ENCODE results near the gene LSM11. TPM values are rescaled to one million over a fixed set of nuclear protein-coding genes. Genes with fewer than 3 reads are reported as not detected.

LSM11 gene
- polyA plus RNA-seq, 1 of the 3 experiments (the other 2 are of a cell fraction) = 0.95 TPM

- Histone ChIP-seq H3K4me3 (ENCODE audit: low read depth in 2 of 2, low read length in 1 of 2) (peak overlapping the region; percentile 76 to 83; a peak in 3 of 4 replicates), H3K27ac (ENCODE audit: low read depth in 2 of 2, low read length in 1 of 2) (peak overlapping the region in 1 of 2 experiments; percentile 56; a peak in 2 of 4 replicates), H3K27me3 (ENCODE audit: insufficient read depth) (no peaks in the 10 kb centered on the region), H3K9ac (peak overlapping the region; percentile 73; the same call in 1 of the 2 replicates), H3K9me3 (no peaks in the 10 kb centered on the region), H3K4me1 (ENCODE audit: control insufficient read depth in 1 of 2, insufficient read depth in 2 of 2, low read depth in 1 of 2, low read length in 1 of 2) (peaks cover 12 to 18% of the 10 kb centered on the region in 2 experiments; a peak in 3 of 4 replicates), H3F3A (replicated peaks; ENCODE audit: insufficient read depth) (peaks cover 21% of the 10 kb centered on the region), H4K20me1 (ENCODE audit: insufficient read depth) (no peaks in the 10 kb centered on the region), H2AFZ (ENCODE audit: low read depth) (peak overlapping the region; percentile 74; the same call in 1 of the 2 replicates), H3K4me2 (peak overlapping the region; percentile 83), H3K36me3 (replicated peaks in 1 of 2; ENCODE audit: control insufficient read depth in 1 of 2, insufficient read depth in 2 of 2, low read length in 1 of 2) (peaks cover 0 to 1% of the 10 kb centered on the region in 2 experiments), H3K9me2 (no peaks in the 10 kb centered on the region), H3K79me2 (ENCODE audit: insufficient read depth) (peaks cover 52% of the 10 kb centered on the region; the same call in 1 of the 2 replicates)
- peak; percentile 62 for DNase-seq
- TF ChIP-seq YY1 (IDR thresholded peaks at IDR 0.05; ENCODE audit: low read depth) (no peak), USF1 (IDR thresholded peaks at IDR 0.05; ENCODE audit: borderline replicate concordance, low read depth) (no peak), CTCF (IDR thresholded peaks at IDR 0.05) (no peak), GATA2 (CRISPR knock-in tag; IDR thresholded peaks at IDR 0.05) (peak; percentile 42), RAD21 (IDR thresholded peaks at IDR 0.05; ENCODE audit: low read length) (no peak), IRF3 (IDR thresholded peaks at IDR 0.05; ENCODE audit: low read depth, low read length) (no peak), MEF2A (IDR thresholded peaks at IDR 0.05; ENCODE audit: borderline replicate concordance, low read depth) (no peak), REST (IDR thresholded peaks at IDR 0.05; ENCODE audit: low read depth, low read length) (no peak), RCOR1 (IDR thresholded peaks at IDR 0.05; ENCODE audit: low read length) (peak; percentile 74), TCF12 (IDR thresholded peaks at IDR 0.05) (peak; percentile 16; the same call in 1 of the 2 replicates), MXI1 (IDR thresholded peaks at IDR 0.05; ENCODE audit: low read depth, low read length) (no peak; the same call in 1 of the 2 replicates), PBX3 (IDR thresholded peaks at IDR 0.05) (no peak), FOXJ3 (CRISPR knock-in tag; IDR thresholded peaks at IDR 0.05) (no peak), EP300 (IDR thresholded peaks at IDR 0.05; ENCODE audit: borderline replicate concordance in 1 of 2, low read depth in 1 of 2, low read length in 1 of 2) (no peak; a peak in 1 of 4 replicates), TEAD4 (IDR thresholded peaks at IDR 0.05; ENCODE audit: borderline replicate concordance, insufficient read depth) (no peak), RXRA (IDR thresholded peaks at IDR 0.05; ENCODE audit: borderline replicate concordance, low read depth) (no peak), USF2 (IDR thresholded peaks at IDR 0.05; ENCODE audit: borderline replicate concordance, low read depth, low read length) (no peak), SIN3A (IDR thresholded peaks at IDR 0.05; ENCODE audit: borderline replicate concordance, low read depth, low read length) (no peak), TAF1 (IDR thresholded peaks at IDR 0.05; ENCODE audit: borderline replicate concordance, low read depth, low read length) (no peak), FOSL2 (IDR thresholded peaks at IDR 0.05; ENCODE audit: borderline replicate concordance, low read depth) (no peak)
- WGBS (ENCODE audit: low lambda C conversion rate) = 78% methylated on average over 4 of the region's 4 CpGs
- POLR2A ChIA-PET = no interaction called here
- CTCF ChIA-PET = interaction anchor here (0.7 to 3.6 kb wide), 5 partner anchors 9 to 349 kb away, joined by 3 to 41 read pairs (median 4); no protein-coding TSS in a partner anchor
Measured at GRCh38 chr5:157745041-157745456, 1.5 kb downstream of the LSM11 start.
